Measurements from ENCODE around the gene SECTM1. TPM values are rescaled to one million over a fixed set of nuclear protein-coding genes. Genes with fewer than 3 reads are reported as not detected.
A peak's percentile ranks its signal among the peaks of the same experiment; 100 is the strongest.
"Not testable (repeated sequence)": the region's sequence is repeated elsewhere in the genome, so short reads cannot be mapped to it uniquely, and the experiment has no call there.

The SECTM1 gene
- total and polyA plus RNA-seq, 4 donors = 4.5 to 22.5 (median 12.8) TPM

DNA sequence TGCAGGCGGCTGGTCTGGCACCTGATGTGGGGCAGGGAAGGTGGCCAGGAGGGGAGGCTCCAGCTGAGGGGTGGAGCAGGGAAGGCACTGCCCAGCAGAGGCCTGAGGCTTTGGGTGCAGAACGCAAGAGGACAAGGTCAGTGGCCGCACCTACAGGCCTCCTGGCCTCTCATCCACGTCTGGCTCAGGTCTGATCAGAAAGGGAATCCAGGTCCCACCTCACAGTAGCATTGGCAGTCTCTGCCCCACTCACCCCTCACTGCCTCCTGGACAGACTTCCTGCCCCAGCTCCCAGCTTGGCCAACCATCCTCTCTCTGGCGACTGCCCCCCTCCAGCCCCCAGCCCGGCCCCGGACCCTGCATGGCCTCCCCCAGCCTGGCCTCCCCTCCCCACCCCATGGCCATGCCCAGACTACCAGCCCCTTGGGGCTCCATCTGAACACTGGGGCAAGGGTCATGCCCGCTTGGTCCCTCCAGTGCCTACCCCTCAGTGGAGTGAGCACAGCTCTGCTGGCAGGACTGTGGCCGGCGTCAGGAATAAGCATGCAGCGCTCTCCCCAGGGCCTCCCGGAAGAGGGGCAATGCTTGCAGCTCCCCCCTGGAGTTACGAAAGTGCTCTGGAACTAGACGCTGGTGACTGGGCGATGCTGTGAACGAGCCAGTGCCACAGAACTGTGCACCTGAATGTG is 42.6 kb upstream of the SECTM1 start:
- ATAC-seq (ENCODE audit: low FRiP score) (no peak), DNase-seq (peak; percentile 31 to 64)
- Histone ChIP-seq H3K27me3 (ENCODE audit: control insufficient read depth in 1 of 2, insufficient read depth in 2 of 2, low read length in 1 of 2) (no peaks in the 10 kb centered on the region), H3K4me1 (ENCODE audit: control insufficient read depth in 1 of 2, insufficient read depth in 2 of 2, low read length in 2 of 2) (no peaks in the 10 kb centered on the region), H3K27ac (ENCODE audit: low read depth in 1 of 2, low read length in 2 of 2) (no peak overlapping the region), H3K4me3 (ENCODE audit: low read length in 2 of 2) (no peak overlapping the region), H3K36me3 (ENCODE audit: control insufficient read depth in 1 of 2, insufficient read depth in 2 of 2, low read length in 1 of 2) (no peaks in the 10 kb centered on the region), H3K9me3 (ENCODE audit: control insufficient read depth, low read length) (no peaks in the 10 kb centered on the region)
- WGBS, 2 donors = 79 to 85% methylated on average over 16 of the region's 16 CpGs
- intact Hi-C loops (cut with DNase I) = no loop called here

DNA sequence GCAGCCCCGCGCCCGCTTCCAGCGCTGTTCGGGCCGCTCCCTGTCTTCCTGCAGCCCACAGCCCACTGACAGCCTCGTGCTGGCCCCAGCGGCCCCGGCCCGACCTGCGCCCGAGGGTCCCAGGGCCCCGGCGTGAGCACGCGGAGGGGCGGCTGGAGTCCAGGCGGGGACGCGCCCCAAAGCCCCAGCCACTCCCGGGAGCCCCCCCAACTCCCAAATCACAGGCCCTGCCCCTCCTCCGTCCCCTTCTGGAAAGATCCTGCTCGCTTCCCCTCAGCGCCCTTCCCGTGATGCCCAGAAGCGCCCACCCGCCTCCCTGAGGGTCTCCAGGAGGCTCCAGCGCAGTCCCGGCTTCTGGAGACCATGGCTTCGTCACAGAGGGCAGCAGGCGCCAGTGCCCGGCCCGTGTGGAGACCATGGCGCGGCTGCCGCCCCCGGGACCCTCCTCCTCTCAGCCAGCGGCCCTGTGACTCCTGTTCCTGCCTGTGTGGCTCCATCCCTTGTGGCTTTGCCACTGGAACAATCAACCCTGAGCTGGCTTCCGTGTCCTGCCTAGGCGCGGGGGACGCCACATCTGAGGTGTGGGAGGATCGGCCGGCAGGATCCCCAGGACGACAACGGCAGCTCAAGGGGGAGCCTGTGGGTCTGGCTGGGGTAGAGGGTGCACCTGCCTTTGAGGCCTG is 41.9 kb upstream of the SECTM1 start:
- H3K4me3 ChIP-seq (ENCODE audit: low read length in 2 of 2) = no peak overlapping the region
- no peak overlapping the region for H3K27ac ChIP-seq (ENCODE audit: low read depth in 1 of 2, low read length in 2 of 2)
- H3K27me3 ChIP-seq (ENCODE audit: control insufficient read depth in 1 of 2, insufficient read depth in 2 of 2, low read length in 1 of 2) = no peaks in the 10 kb centered on the region
- intact Hi-C loops (cut with DNase I) = no loop called here
- no peaks in the 10 kb centered on the region for H3K4me1 ChIP-seq (ENCODE audit: control insufficient read depth in 1 of 2, insufficient read depth in 2 of 2, low read length in 2 of 2)
- no peaks in the 10 kb centered on the region for H3K36me3 ChIP-seq (ENCODE audit: control insufficient read depth in 1 of 2, insufficient read depth in 2 of 2, low read length in 1 of 2)
- 81 to 82% methylated on average over 45 to 46 of the region's 46 CpGs for WGBS, 2 donors
- ATAC-seq (ENCODE audit: low FRiP score) = no peak
- no peaks in the 10 kb centered on the region for H3K9me3 ChIP-seq (ENCODE audit: control insufficient read depth, low read length)
- peak in 1 of 2 donors; percentile 41 for DNase-seq

DNA sequence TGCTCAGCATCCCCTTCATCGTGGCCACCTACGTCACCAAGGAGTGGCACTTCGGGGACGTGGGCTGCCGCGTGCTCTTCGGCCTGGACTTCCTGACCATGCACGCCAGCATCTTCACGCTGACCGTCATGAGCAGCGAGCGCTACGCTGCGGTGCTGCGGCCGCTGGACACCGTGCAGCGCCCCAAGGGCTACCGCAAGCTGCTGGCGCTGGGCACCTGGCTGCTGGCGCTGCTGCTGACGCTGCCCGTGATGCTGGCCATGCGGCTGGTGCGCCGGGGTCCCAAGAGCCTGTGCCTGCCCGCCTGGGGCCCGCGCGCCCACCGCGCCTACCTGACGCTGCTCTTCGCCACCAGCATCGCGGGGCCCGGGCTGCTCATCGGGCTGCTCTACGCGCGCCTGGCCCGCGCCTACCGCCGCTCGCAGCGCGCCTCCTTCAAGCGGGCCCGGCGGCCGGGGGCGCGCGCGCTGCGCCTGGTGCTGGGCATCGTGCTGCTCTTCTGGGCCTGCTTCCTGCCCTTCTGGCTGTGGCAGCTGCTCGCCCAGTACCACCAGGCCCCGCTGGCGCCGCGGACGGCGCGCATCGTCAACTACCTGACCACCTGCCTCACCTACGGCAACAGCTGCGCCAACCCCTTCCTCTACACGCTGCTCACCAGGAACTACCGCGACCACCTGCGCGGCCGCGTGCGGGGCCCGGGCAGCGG is 41.2 kb upstream of the SECTM1 start:
- ATAC-seq (ENCODE audit: low FRiP score) (no peak), DNase-seq (peak in 1 of 2 donors; percentile 30)
- intact Hi-C loops (cut with DNase I) = no loop called here
- Histone ChIP-seq H3K27ac (ENCODE audit: low read depth in 1 of 2, low read length in 2 of 2) (no peak overlapping the region), H3K27me3 (ENCODE audit: control insufficient read depth in 1 of 2, insufficient read depth in 2 of 2, low read length in 1 of 2) (no peaks in the 10 kb centered on the region), H3K36me3 (ENCODE audit: control insufficient read depth in 1 of 2, insufficient read depth in 2 of 2, low read length in 1 of 2) (no peaks in the 10 kb centered on the region), H3K9me3 (ENCODE audit: control insufficient read depth, low read length) (no peaks in the 10 kb centered on the region), H3K4me1 (ENCODE audit: control insufficient read depth in 1 of 2, insufficient read depth in 2 of 2, low read length in 2 of 2) (no peaks in the 10 kb centered on the region), H3K4me3 (ENCODE audit: low read length in 2 of 2) (no peak overlapping the region)
- 71 to 75% methylated on average over 79 of the region's 79 CpGs for WGBS, 2 donors

DNA sequence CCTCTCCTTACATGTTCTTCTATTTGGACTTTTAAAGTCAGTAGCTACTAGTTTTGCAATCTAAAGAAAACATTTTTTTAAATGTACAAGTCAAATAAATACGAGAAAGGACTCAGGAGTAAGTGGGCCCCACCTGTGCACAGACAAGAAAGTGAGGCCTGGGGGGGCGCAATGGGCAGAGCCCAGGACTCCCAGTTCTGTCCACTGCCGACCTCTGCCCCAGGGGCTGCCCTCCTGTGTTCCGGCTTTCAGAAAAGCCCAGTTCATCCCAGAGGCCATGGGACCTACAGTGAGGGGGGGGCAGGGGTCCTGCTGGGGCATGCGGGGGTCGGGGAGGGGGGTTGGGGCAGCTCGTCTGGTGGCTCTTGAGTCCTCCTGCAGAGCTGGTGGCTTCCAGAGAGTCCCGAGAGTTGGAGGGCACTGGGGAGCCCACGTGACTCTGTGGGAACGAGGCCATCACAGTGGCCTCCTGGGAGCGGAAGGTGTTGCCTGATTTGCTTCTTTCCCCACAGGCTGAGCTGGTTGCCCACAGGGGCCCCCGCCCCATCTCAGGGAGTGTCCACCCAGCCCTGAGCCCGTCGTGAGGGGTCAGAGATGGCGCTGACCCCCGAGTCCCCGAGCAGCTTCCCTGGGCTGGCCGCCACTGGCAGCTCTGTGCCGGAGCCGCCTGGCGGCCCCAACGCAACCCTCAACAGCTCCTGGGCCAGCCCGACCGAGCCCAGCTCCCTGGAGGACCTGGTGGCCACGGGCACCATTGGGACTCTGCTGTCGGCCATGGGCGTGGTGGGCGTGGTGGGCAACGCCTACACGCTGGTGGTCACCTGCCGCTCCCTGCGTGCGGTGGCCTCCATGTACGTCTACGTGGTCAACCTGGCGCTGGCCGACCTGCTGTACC is 40.4 kb upstream of the SECTM1 start:
- Histone ChIP-seq H3K4me3 (ENCODE audit: low read length in 2 of 2) (no peak overlapping the region), H3K27ac (ENCODE audit: low read depth in 1 of 2, low read length in 2 of 2) (no peak overlapping the region), H3K36me3 (ENCODE audit: control insufficient read depth in 1 of 2, insufficient read depth in 2 of 2, low read length in 1 of 2) (no peaks in the 10 kb centered on the region), H3K9me3 (ENCODE audit: control insufficient read depth, low read length) (no peaks in the 10 kb centered on the region), H3K4me1 (ENCODE audit: control insufficient read depth in 1 of 2, insufficient read depth in 2 of 2, low read length in 2 of 2) (no peaks in the 10 kb centered on the region), H3K27me3 (ENCODE audit: control insufficient read depth in 1 of 2, insufficient read depth in 2 of 2, low read length in 1 of 2) (no peaks in the 10 kb centered on the region)
- intact Hi-C loops (cut with DNase I) = no loop called here
- DNase-seq = peak in 1 of 2 donors; percentile 38
- WGBS, 2 donors = 88 to 94% methylated on average over 37 of the region's 37 CpGs
- no peak for ATAC-seq (ENCODE audit: low FRiP score)

DNA sequence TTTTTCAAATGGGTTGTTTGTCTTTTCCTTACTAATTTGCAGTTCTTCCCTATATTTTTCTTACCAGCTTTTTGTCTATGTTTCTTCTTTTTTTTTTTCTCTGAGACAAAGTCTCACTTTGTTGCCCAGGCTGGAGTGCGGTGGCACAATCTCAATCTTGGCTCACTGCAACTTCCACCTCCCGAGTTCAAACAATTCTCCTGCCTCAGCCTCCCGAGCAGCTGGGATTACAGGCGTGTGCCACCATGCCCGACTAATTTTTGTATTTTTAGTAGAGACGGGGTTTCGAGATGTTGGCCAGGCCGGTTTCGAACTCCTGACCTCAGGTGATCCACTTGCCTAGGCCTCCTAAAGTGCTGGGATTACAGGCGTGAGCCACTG is 39.5 kb upstream of the SECTM1 start:
- not testable (repeated sequence) for ATAC-seq (ENCODE audit: low FRiP score)

DNA sequence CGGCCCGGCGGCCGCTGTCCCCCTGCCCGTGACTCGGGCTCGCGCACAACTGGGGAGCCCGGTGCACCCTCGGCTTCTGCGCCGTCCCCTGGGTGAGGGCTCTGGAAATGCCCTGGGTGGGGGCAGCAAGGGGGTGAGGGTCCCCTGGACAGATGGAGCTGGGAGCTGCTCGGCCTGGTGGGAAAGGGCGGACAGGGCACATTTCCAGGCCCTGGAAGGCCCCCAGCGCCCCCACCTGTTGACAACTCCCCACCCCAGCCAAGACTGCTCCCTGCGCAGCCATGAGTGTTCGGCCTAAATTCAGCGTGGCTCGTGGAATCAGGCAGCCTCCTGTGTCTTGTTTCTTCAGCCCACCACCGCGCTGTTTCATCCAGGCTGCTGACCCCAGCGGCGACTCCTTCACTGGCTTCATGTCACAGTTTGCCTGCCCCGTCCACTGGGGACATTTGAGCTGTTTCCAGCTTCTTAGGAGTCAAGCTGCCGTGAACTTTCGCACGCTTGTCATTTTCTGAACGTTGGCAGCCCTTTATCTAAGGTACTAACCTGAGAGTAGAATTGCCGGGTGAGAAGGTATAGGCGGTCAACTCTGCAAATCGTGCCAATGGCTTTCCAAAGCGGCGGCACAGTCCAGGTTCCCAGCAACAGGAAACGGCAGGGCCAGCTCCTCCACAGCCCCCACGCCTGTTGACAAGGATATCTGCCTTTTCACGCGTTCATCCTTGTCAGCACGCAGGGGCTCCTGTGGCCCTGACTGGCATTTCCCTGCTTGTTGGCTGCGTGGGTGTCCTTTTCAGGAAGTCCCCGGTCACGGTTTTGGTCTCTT is 38.9 kb upstream of the SECTM1 start:
- Histone ChIP-seq H3K4me1 (ENCODE audit: control insufficient read depth in 1 of 2, insufficient read depth in 2 of 2, low read length in 2 of 2) (no peaks in the 10 kb centered on the region), H3K27me3 (ENCODE audit: control insufficient read depth in 1 of 2, insufficient read depth in 2 of 2, low read length in 1 of 2) (no peaks in the 10 kb centered on the region), H3K36me3 (ENCODE audit: control insufficient read depth in 1 of 2, insufficient read depth in 2 of 2, low read length in 1 of 2) (no peaks in the 10 kb centered on the region), H3K27ac (ENCODE audit: low read depth in 1 of 2, low read length in 2 of 2) (no peak overlapping the region), H3K9me3 (ENCODE audit: control insufficient read depth, low read length) (no peaks in the 10 kb centered on the region), H3K4me3 (ENCODE audit: low read length in 2 of 2) (no peak overlapping the region)
- DNase-seq (peak in 1 of 2 donors; percentile 47), ATAC-seq (ENCODE audit: low FRiP score) (no peak)
- WGBS, 2 donors = 40 to 61% methylated on average over 31 to 41 of the region's 41 CpGs
- intact Hi-C loops (cut with DNase I) = no loop called here

More for the DNA sequence above, 39.5 kb upstream of the SECTM1 start:
- H3K4me3 ChIP-seq (ENCODE audit: low read length in 2 of 2); intact Hi-C loops (cut with DNase I); H3K9me3 ChIP-seq (ENCODE audit: control insufficient read depth, low read length); H3K27ac ChIP-seq (ENCODE audit: low read depth in 1 of 2, low read length in 2 of 2); H3K36me3 ChIP-seq (ENCODE audit: control insufficient read depth in 1 of 2, insufficient read depth in 2 of 2, low read length in 1 of 2); H3K27me3 ChIP-seq (ENCODE audit: control insufficient read depth in 1 of 2, insufficient read depth in 2 of 2, low read length in 1 of 2); H3K4me1 ChIP-seq (ENCODE audit: control insufficient read depth in 1 of 2, insufficient read depth in 2 of 2, low read length in 2 of 2): not testable (repeated sequence)
- DNase-seq = peak in 1 of 2 donors; percentile 19
- 74 to 87% methylated on average over 10 of the region's 10 CpGs for WGBS, 2 donors

DNA sequence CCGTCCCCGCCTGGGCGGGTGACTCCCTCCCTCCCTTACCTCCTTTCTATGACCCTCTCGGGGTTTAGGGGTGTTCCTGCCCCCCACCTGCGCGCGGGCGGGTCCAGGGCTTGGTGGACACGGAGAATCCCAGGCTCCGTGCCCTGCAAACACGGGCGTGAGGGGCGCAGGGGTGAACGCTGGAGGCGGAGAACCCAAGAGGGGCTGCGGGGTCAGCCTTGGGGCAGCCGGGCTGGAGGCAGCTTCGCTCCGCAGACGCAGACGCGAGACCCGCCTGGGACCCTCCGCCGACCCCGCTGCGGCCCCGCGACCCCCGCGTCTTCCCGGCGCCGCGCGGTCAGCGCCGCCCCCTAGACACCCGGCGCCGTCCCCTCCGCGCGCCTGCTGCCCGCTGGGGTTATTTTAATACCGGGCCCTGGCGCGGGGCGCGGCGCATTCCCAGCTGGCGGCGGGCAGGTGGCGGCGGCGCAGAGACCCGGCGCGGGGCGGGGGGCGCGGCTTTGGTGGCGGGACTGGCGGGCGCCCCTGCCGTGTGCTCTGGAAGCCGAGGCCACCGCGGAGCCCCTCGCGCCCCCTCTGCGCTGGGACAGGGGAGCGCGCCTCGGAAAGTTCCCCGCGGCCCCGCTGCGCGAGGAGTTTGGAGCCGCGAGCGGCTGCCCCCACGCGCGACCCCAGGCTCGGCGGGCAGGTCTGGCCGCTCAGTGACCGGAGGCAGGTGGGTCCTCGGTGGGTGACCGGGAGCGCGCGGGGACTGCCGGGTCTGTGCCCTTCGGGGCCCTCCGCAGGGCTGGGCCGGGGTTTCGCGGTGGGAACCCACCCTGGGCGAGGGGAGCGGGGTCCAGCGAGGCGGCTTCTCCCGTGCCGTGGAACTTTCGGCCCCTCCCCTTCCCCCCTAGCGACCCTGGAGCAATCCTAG is 38.0 kb upstream of the SECTM1 start, which contains the start of gene UTS2R:
Gene UTS2R (plus strand): TSS at position 433 of the 916 bp plus-strand sequence. CDS start 2,560 bp downstream, outside the sequence.
- Histone ChIP-seq H3K9me3 (ENCODE audit: control insufficient read depth, low read length) (no peaks in the 10 kb centered on the region), H3K27me3 (ENCODE audit: control insufficient read depth in 1 of 2, insufficient read depth in 2 of 2, low read length in 1 of 2) (no peaks in the 10 kb centered on the region), H3K27ac (ENCODE audit: low read depth in 1 of 2, low read length in 2 of 2) (no peak within 1 kb of the TSS), H3K4me3 (ENCODE audit: low read length in 2 of 2) (peak within 1 kb of the TSS in 1 of 2 donors; percentile 1), H3K4me1 (ENCODE audit: control insufficient read depth in 1 of 2, insufficient read depth in 2 of 2, low read length in 2 of 2) (no peaks in the 10 kb centered on the region), H3K36me3 (ENCODE audit: control insufficient read depth in 1 of 2, insufficient read depth in 2 of 2, low read length in 1 of 2) (no peaks in the 10 kb centered on the region)
- intact Hi-C loops (cut with DNase I) = no loop called here
- 2 to 3% methylated on average over 80 to 109 of the region's 109 CpGs for WGBS, 2 donors
- ATAC-seq (ENCODE audit: low FRiP score) = no peak
- DNase-seq = no peak

Measured in aorta (tissue), 5 donors.